H9 (cell line): Measurements from ENCODE around the gene EPN1. TPM values are rescaled to one million over a fixed set of nuclear protein-coding genes. Genes with fewer than 3 reads are reported as not detected.

Experiments used
- DNase-seq: peaks from one replicate; pipeline ENCODE4 v3.0.0-alpha.2; 2017
- H2AFZ ChIP-seq: one replicate; pipeline ENCODE4 v1.6.1; 2013; ENCODE audit warnings: mild to moderate bottlenecking, low read length, control low read depth, moderate library complexity
- H2AK5ac ChIP-seq: 2 replicates; pipeline ENCODE4 v1.6.1; 2013; ENCODE audit warnings: low read length, control low read depth, mixed read lengths; ENCODE audit not compliant: insufficient read length
- H2BK120ac ChIP-seq: one replicate; pipeline ENCODE4 v1.6.1; 2013; ENCODE audit warnings: low read depth, mild to moderate bottlenecking, low read length, control low read depth, inconsistent platforms; ENCODE audit not compliant: poor library complexity, severe bottlenecking
- H2BK12ac ChIP-seq: 2 replicates; pipeline ENCODE4 v1.6.1; 2013; ENCODE audit warnings: low read length, control low read depth, mixed read lengths, low read depth; ENCODE audit not compliant: insufficient read length
- H2BK15ac ChIP-seq: 2 replicates; pipeline ENCODE4 v1.6.1; 2013; ENCODE audit warnings: low read depth, low read length, control low read depth
- H2BK20ac ChIP-seq: one replicate; pipeline ENCODE4 v1.6.1; 2013; ENCODE audit warnings: low read depth, mild to moderate bottlenecking, low read length, control low read depth, inconsistent platforms; ENCODE audit not compliant: poor library complexity, severe bottlenecking
- H2BK5ac ChIP-seq: 2 replicates; pipeline ENCODE4 v1.6.1; 2013; ENCODE audit warnings: low read length, control low read depth, mixed read lengths; ENCODE audit not compliant: insufficient read length
- H3K14ac ChIP-seq: 2 replicates; pipeline ENCODE4 v1.6.1; 2013; ENCODE audit warnings: low read length, control low read depth; ENCODE audit not compliant: insufficient read depth
- H3K18ac ChIP-seq: 2 replicates; pipeline ENCODE4 v1.6.1; 2013; ENCODE audit warnings: low read depth, mild to moderate bottlenecking, mixed read lengths, low read length, control low read depth; ENCODE audit not compliant: insufficient read length
- H3K23ac ChIP-seq: 2 replicates; pipeline ENCODE4 v1.6.1; 2013; ENCODE audit warnings: low read length, control low read depth, mixed read lengths, low read depth; ENCODE audit not compliant: insufficient read length
- H3K23me2 ChIP-seq: 2 replicates; pipeline ENCODE4 v1.6.1; 2013; ENCODE audit warnings: low read depth, mild to moderate bottlenecking, mixed read lengths, low read length, control low read depth; ENCODE audit not compliant: insufficient read length, poor library complexity, severe bottlenecking
- H3K27ac ChIP-seq: 2 replicates; pipeline ENCODE4 v1.5.1; 2013; ENCODE audit warnings: low read length, control low read depth, mixed read lengths, low read depth; ENCODE audit not compliant: insufficient read length
- H3K27me3 ChIP-seq: 2 replicates; pipeline ENCODE4 v1.6.1; 2013; ENCODE audit warnings: low read length, control low read depth, inconsistent platforms; ENCODE audit not compliant: insufficient read depth
- H3K4ac ChIP-seq: 2 replicates; pipeline ENCODE4 v1.6.1; 2013; ENCODE audit warnings: low read depth, mild to moderate bottlenecking, control low read depth, inconsistent platforms, low read length, moderate library complexity
- H3K4me1 ChIP-seq: 2 replicates; pipeline ENCODE4 v1.6.1; 2013; ENCODE audit warnings: low read length, control low read depth, inconsistent platforms; ENCODE audit not compliant: insufficient read depth
- H3K4me2 ChIP-seq: 2 replicates; pipeline ENCODE4 v1.6.1; 2013; ENCODE audit warnings: low read length, control low read depth, mixed read lengths; ENCODE audit not compliant: insufficient read length, insufficient read depth
- H3K56ac ChIP-seq: 2 replicates; pipeline ENCODE4 v1.6.1; 2013; ENCODE audit warnings: low read depth, mild to moderate bottlenecking, mixed read lengths, low read length, control low read depth; ENCODE audit not compliant: insufficient read length
- H3K79me1 ChIP-seq: 2 replicates; pipeline ENCODE4 v1.6.1; 2013; ENCODE audit warnings: low read depth, mild to moderate bottlenecking, moderate library complexity, low read length, control low read depth, inconsistent platforms; ENCODE audit not compliant: insufficient read depth, poor library complexity, severe bottlenecking
- H3K79me2 ChIP-seq: 2 replicates; pipeline ENCODE4 v1.6.1; 2013; ENCODE audit warnings: low read length, control low read depth, inconsistent platforms; ENCODE audit not compliant: insufficient read depth
- H3K9ac ChIP-seq: 2 replicates; pipeline ENCODE4 v1.6.1; 2013; ENCODE audit warnings: low read length, control low read depth, mixed read lengths; ENCODE audit not compliant: insufficient read length; ENCODE audit errors: extremely low read depth
- H3K9me3 ChIP-seq: one replicate; pipeline ENCODE4 v1.6.1; 2013; ENCODE audit warnings: low read depth, low read length, inconsistent platforms; ENCODE audit not compliant: control insufficient read depth
- H3T11ph ChIP-seq: one replicate; pipeline ENCODE4 v1.6.1; 2013; ENCODE audit warnings: mild to moderate bottlenecking, low read length, control low read depth, inconsistent platforms
- H4K20me1 ChIP-seq: one replicate; pipeline ENCODE4 v1.6.1; 2013; ENCODE audit not compliant: control insufficient read depth, insufficient read length, insufficient read depth
- H4K5ac ChIP-seq: 2 replicates; pipeline ENCODE4 v1.6.1; 2013; ENCODE audit warnings: low read depth, mild to moderate bottlenecking, mixed read lengths, low read length, control low read depth; ENCODE audit not compliant: insufficient read length
- H4K8ac ChIP-seq: replicated peaks from 2 replicates; pipeline ENCODE4 v1.6.1; 2013; ENCODE audit warnings: low read length, control low read depth, mixed read lengths, low read depth; ENCODE audit not compliant: insufficient read length
- H4K91ac ChIP-seq: 2 replicates; pipeline ENCODE4 v1.6.1; 2013; ENCODE audit warnings: low read depth, mild to moderate bottlenecking, moderate library complexity, mixed read lengths, low read length, control low read depth; ENCODE audit not compliant: insufficient read length
- H3K27ac Mint-ChIP-seq, 3 experiments: 2 replicates in 2 of 3; 3 replicates in 1 of 3; pipeline ENCODE4 v1.8.0; 2020 to 2021; ENCODE audit warnings: mixed read lengths in 3 of 3, mild to moderate bottlenecking in 1 of 3, moderate library complexity in 1 of 3
- H3K27me3 Mint-ChIP-seq: 2 replicates; pipeline ENCODE4 v1.8.0; 2021; ENCODE audit warnings: low read depth, mild to moderate bottlenecking, moderate library complexity, mixed read lengths
- H3K36me3 Mint-ChIP-seq, 3 experiments: 2 replicates in 2 of 3; 3 replicates in 1 of 3; pipeline ENCODE4 v1.8.0; 2020 to 2021; ENCODE audit warnings: low read depth in 3 of 3, mixed read lengths in 3 of 3; ENCODE audit not compliant: insufficient read depth in 1 of 3
- H3K4me1 Mint-ChIP-seq, 2 experiments: 2 replicates each; pipeline ENCODE4 v1.8.0; 2020; ENCODE audit warnings: mixed read lengths in 2 of 2
- H3K4me3 Mint-ChIP-seq, 2 experiments: 2 replicates in 1 of 2; 3 replicates in 1 of 2; pipeline ENCODE4 v1.8.0; 2020 to 2021; ENCODE audit warnings: mild to moderate bottlenecking in 2 of 2, mixed read lengths in 2 of 2, moderate library complexity in 1 of 2
- H3K9me3 Mint-ChIP-seq, 2 experiments: 2 replicates in 1 of 2; 3 replicates in 1 of 2; pipeline ENCODE4 v1.8.0; 2020; ENCODE audit warnings: mild to moderate bottlenecking in 2 of 2, mixed read lengths in 2 of 2, moderate library complexity in 1 of 2
- WGBS: extraction: QIAGEN DNeasy Blood & Tissue Kit; methylation state at CpG from one replicate; pipeline ENCODE4 v1.1.7; 2013; ENCODE audit warnings: missing lambda C conversion rate, low lambda C conversion rate, mixed read lengths; ENCODE audit not compliant: insufficient read length; ENCODE audit errors: extremely low coverage; 5-methylcytosine and 5-hydroxymethylcytosine counted together
- total RNA-seq: library from RNA; stranded (reverse); gene quantifications from 2 replicates; pipeline ENCODE4 v1.2.1, GENCODE V29; 2021
- TF ChIP-seq, protein P1 (sequence below): fragments of 200-600 bp; sonication (generic); conservative IDR thresholded peaks from 3 replicates; pipeline ENCODE4 v1.8.0; 2021; ENCODE audit warnings: antibody characterized with exemption, mild to moderate bottlenecking

The EPN1 gene
- total RNA-seq, 1 experiment from 2014 or later: 159 TPM

DNA sequence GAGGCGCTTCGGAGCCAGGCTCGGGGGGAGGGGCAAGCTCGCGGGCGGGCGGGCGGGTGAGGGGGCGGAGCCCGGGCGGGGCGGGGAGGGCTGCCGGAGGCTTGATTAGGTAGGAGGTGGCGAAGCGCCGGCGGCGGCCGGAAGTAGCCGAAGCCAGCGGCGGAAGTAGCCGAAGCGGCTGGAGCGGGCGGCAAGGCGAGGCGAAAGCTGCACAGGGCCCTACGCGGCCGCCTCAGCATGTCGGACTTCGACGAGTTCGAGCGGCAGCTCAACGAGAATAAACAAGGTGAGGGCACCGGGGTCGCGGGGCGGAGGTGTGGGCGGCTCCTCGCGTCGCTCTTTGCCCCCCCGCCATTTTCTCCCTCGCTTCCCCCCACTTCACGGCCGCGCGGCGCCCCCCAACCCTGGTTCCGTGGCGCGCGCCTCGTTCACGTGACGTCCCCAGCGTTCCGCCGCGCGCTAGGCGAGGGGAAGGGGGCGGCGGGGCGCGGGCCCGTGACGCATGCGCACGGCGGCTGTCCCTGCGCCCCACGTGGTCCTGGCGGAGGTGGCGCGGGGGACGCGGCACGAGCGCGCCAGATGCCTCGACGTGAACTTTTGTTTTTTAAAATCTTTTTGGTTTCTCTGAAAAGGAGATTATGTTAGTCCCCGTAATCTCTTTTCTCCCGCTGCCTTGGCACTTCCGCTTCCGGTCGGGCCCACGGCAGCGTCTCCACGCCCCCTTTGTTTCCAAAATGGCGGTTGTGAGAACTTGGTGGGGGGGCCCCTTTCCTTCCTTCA is 20.0 kb upstream of the EPN1 start, which contains the start of gene U2AF2:
U2AF2 (plus strand) TSS at position 168 of the 780 bp plus-strand sequence; CDS start at position 238, 70 bp downstream.
- Histone ChIP-seq H2BK120ac (peak within 1 kb of the TSS; percentile 79), H2BK20ac (no peak within 1 kb of the TSS), H3K4me1 (peaks cover 7% of the 10 kb centered on the region; the same call in 1 of the 2 replicates), H3K14ac (peak within 1 kb of the TSS; percentile 99), H3K23me2 (peaks cover 22% of the 10 kb centered on the region), H2BK5ac (peak within 1 kb of the TSS; percentile 82), H4K91ac (peak within 1 kb of the TSS; percentile 76), H3K79me2 (peaks cover 43% of the 10 kb centered on the region), H3K4ac (peak within 1 kb of the TSS; percentile 14; the same call in 1 of the 2 replicates), H3K9ac (peak within 1 kb of the TSS; percentile 99), H2AK5ac (no peak within 1 kb of the TSS), H3K27me3 (no peaks in the 10 kb centered on the region), H3K79me1 (no peaks in the 10 kb centered on the region), H3K23ac (no peak within 1 kb of the TSS), H2BK15ac (no peak within 1 kb of the TSS; the same call in 1 of the 2 replicates), H3K18ac (peak within 1 kb of the TSS; percentile 98), H2AFZ (peak within 1 kb of the TSS; percentile 94), H4K5ac (peak within 1 kb of the TSS; percentile 86), H2BK12ac (no peak within 1 kb of the TSS), H3T11ph (peak within 1 kb of the TSS; percentile 81), H4K8ac (no peak within 1 kb of the TSS), H3K9me3 (no peaks in the 10 kb centered on the region), H3K27ac (peak within 1 kb of the TSS; percentile 84), H3K56ac (peak within 1 kb of the TSS; percentile 67), H3K4me2 (peak within 1 kb of the TSS; percentile 98), H4K20me1 (peaks cover 5% of the 10 kb centered on the region)
- Mint-ChIP-seq H3K4me3 (peak within 1 kb of the TSS; percentile 93 to 94), H3K4me1 (peaks cover 27 to 35% of the 10 kb centered on the region in 2 experiments), H3K9me3 (peaks cover 0 to 3% of the 10 kb centered on the region in 2 experiments; a peak in 3 of 5 replicates), H3K27ac (peak within 1 kb of the TSS; percentile 99 to 100 (median 100)), H3K27me3 (no peaks in the 10 kb centered on the region; the same call in 1 of the 2 replicates), H3K36me3 (peaks cover 14 to 58% (median 38%) of the 10 kb centered on the region in 3 experiments)
- TF ChIP-seq, protein P1, sequence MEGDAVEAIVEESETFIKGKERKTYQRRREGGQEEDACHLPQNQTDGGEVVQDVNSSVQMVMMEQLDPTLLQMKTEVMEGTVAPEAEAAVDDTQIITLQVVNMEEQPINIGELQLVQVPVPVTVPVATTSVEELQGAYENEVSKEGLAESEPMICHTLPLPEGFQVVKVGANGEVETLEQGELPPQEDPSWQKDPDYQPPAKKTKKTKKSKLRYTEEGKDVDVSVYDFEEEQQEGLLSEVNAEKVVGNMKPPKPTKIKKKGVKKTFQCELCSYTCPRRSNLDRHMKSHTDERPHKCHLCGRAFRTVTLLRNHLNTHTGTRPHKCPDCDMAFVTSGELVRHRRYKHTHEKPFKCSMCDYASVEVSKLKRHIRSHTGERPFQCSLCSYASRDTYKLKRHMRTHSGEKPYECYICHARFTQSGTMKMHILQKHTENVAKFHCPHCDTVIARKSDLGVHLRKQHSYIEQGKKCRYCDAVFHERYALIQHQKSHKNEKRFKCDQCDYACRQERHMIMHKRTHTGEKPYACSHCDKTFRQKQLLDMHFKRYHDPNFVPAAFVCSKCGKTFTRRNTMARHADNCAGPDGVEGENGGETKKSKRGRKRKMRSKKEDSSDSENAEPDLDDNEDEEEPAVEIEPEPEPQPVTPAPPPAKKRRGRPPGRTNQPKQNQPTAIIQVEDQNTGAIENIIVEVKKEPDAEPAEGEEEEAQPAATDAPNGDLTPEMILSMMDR: no peak
- DNase-seq: peak; percentile 95
- WGBS: no CpG with 5 or more reads among the region's 95 CpGs
